ENCODE results near the gene USP15. TPM values are rescaled to one million over a fixed set of nuclear protein-coding genes. Genes with fewer than 3 reads are reported as not detected.

USP15 gene
- total RNA-seq, 5 donors from 2014 or later (not counting 1 experiment from before 2014, with no cell fraction given), result 137 to 256 (median 138) TPM

- Mint-ChIP-seq H3K27me3 (no peaks in the 10 kb centered on the region), H3K27ac (peak overlapping the region in 1 of 2 donors; percentile 45), H3K4me1 (peaks cover 85 to 93% (median 93%) of the 10 kb centered on the region in 3 donors), H3K36me3 (peaks cover 21% of the 10 kb centered on the region), H3K9me3 (no peaks in the 10 kb centered on the region), H3K4me3 (peak overlapping the region in 2 of 3 donors; percentile 7 to 39)
- Histone ChIP-seq H3K4me1 (ENCODE audit: control insufficient read depth in 1 of 2, extremely low read depth in 1 of 2, insufficient read depth in 2 of 2, low read length in 2 of 2) (peaks cover 15 to 78% of the 10 kb centered on the region in 2 experiments), H3K4me3 (ENCODE audit: control insufficient read depth in 1 of 2, extremely low read depth in 1 of 2, low read length in 1 of 2) (no peak overlapping the region), H3K36me3 (ENCODE audit: control insufficient read depth in 2 of 2, extremely low read depth in 1 of 2, insufficient read depth in 1 of 2, low read length in 1 of 2) (no peaks in the 10 kb centered on the region), H3K9me3 (no peaks in the 10 kb centered on the region), H3K27me3 (replicated peaks in 1 of 2; ENCODE audit: control insufficient read depth in 2 of 2, extremely low read depth in 1 of 2, insufficient read depth in 2 of 2, low read length in 1 of 2) (no peaks in the 10 kb centered on the region), H3K27ac (ENCODE audit: low read length) (no peak overlapping the region)
- ChIA-PET POLR2A (interaction anchor here (1.4 to 1.6 kb wide), 2 partner anchors 7 to 11 kb away, joined by 3 read pairs; partner anchors contain the start of gene USP15 (in 1 of the 2)), CTCF (interaction anchor here in 1 of 2 donors (0.9 to 1.2 kb wide), 2 partner anchors 15 to 17 kb away, joined by 3 read pairs; no protein-coding TSS in a partner anchor)
- DNase-seq (no peak), ATAC-seq (replicated peaks in 1 of 4) (no peak)
- no CpG with 5 or more reads among the region's 2 CpGs for WGBS (ENCODE audit: insufficient coverage)
Measured at GRCh38 chr12:62267026-62267425, 6.8 kb downstream of the USP15 start.

GRCh38 chr12:62267480-62267879, 7.3 kb downstream of the USP15 start:
- Histone ChIP-seq H3K4me1 (ENCODE audit: control insufficient read depth in 1 of 2, extremely low read depth in 1 of 2, insufficient read depth in 2 of 2, low read length in 2 of 2) (peaks cover 13 to 76% of the 10 kb centered on the region in 2 experiments), H3K27ac (ENCODE audit: low read length) (no peak overlapping the region), H3K9me3 (no peaks in the 10 kb centered on the region), H3K27me3 (replicated peaks in 1 of 2; ENCODE audit: control insufficient read depth in 2 of 2, extremely low read depth in 1 of 2, insufficient read depth in 2 of 2, low read length in 1 of 2) (no peaks in the 10 kb centered on the region), H3K4me3 (ENCODE audit: control insufficient read depth in 1 of 2, extremely low read depth in 1 of 2, low read length in 1 of 2) (no peak overlapping the region), H3K36me3 (ENCODE audit: control insufficient read depth in 2 of 2, extremely low read depth in 1 of 2, insufficient read depth in 1 of 2, low read length in 1 of 2) (no peaks in the 10 kb centered on the region)
- peaks cover 21% of the 10 kb centered on the region for H3K36me3 Mint-ChIP-seq
- H3K9me3 Mint-ChIP-seq, result no peaks in the 10 kb centered on the region
- peak overlapping the region; percentile 33 to 45 for H3K27ac Mint-ChIP-seq
- H3K4me3 Mint-ChIP-seq, result peak overlapping the region; percentile 7 to 48 (median 39)
- DNase-seq, result no peak
- ChIA-PET CTCF (interaction anchor here in 1 of 2 donors (0.6 to 0.9 kb wide), 3 partner anchors 16 to 527 kb away, joined by 3 read pairs; no protein-coding TSS in a partner anchor), POLR2A (interaction anchor here (1.4 to 1.6 kb wide), 2 partner anchors 8 to 10 kb away, joined by 3 read pairs; partner anchors contain the start of gene USP15 (in 1 of the 2))
- peak in 1 of 4 experiments; percentile 29 for ATAC-seq (replicated peaks in 1 of 4)
- no CpG with 5 or more reads among the region's 1 CpG for WGBS (ENCODE audit: insufficient coverage)
- H3K4me1 Mint-ChIP-seq, result peaks cover 86 to 97% (median 93%) of the 10 kb centered on the region in 3 donors
- H3K27me3 Mint-ChIP-seq, result no peaks in the 10 kb centered on the region

GRCh38 chr12:62268956-62269355, 8.8 kb downstream of the USP15 start:
- H3K27ac Mint-ChIP-seq, result no peak overlapping the region
- peaks cover 20% of the 10 kb centered on the region for H3K36me3 Mint-ChIP-seq
- Histone ChIP-seq H3K9me3 (no peaks in the 10 kb centered on the region), H3K27ac (ENCODE audit: low read length) (no peak overlapping the region), H3K4me3 (ENCODE audit: control insufficient read depth in 1 of 2, extremely low read depth in 1 of 2, low read length in 1 of 2) (no peak overlapping the region), H3K27me3 (replicated peaks in 1 of 2; ENCODE audit: control insufficient read depth in 2 of 2, extremely low read depth in 1 of 2, insufficient read depth in 2 of 2, low read length in 1 of 2) (no peaks in the 10 kb centered on the region), H3K36me3 (ENCODE audit: control insufficient read depth in 2 of 2, extremely low read depth in 1 of 2, insufficient read depth in 1 of 2, low read length in 1 of 2) (no peaks in the 10 kb centered on the region), H3K4me1 (ENCODE audit: control insufficient read depth in 1 of 2, extremely low read depth in 1 of 2, insufficient read depth in 2 of 2, low read length in 2 of 2) (peaks cover 10 to 78% of the 10 kb centered on the region in 2 experiments)
- POLR2A ChIA-PET, result no interaction called here
- no peaks in the 10 kb centered on the region for H3K27me3 Mint-ChIP-seq
- H3K9me3 Mint-ChIP-seq, result no peaks in the 10 kb centered on the region
- WGBS (ENCODE audit: insufficient coverage), result no CpG with 5 or more reads among the region's 3 CpGs
- CTCF ChIA-PET, result no interaction called here
- H3K4me1 Mint-ChIP-seq, result peaks cover 86 to 96% (median 93%) of the 10 kb centered on the region in 3 donors
- H3K4me3 Mint-ChIP-seq, result peak overlapping the region in 1 of 3 donors; percentile 49
- ATAC-seq (replicated peaks in 1 of 4) (peak in 1 of 4 experiments; percentile 24), DNase-seq (no peak)

- CTCF ChIA-PET, result no interaction called here
- H3K27ac ChIP-seq (ENCODE audit: low read length), result no peak overlapping the region
- Mint-ChIP-seq H3K27me3 (no peaks in the 10 kb centered on the region), H3K4me1 (peaks cover 87 to 96% (median 94%) of the 10 kb centered on the region in 3 donors), H3K36me3 (peaks cover 15% of the 10 kb centered on the region), H3K4me3 (peak overlapping the region in 2 of 3 donors; percentile 43 to 59), H3K9me3 (no peaks in the 10 kb centered on the region), H3K27ac (peak overlapping the region in 1 of 2 donors; percentile 27)
- peaks cover 8 to 78% of the 10 kb centered on the region in 2 experiments for H3K4me1 ChIP-seq (ENCODE audit: control insufficient read depth in 1 of 2, extremely low read depth in 1 of 2, insufficient read depth in 2 of 2, low read length in 2 of 2)
- no peaks in the 10 kb centered on the region for H3K36me3 ChIP-seq (ENCODE audit: control insufficient read depth in 2 of 2, extremely low read depth in 1 of 2, insufficient read depth in 1 of 2, low read length in 1 of 2)
- H3K4me3 ChIP-seq (ENCODE audit: control insufficient read depth in 1 of 2, extremely low read depth in 1 of 2, low read length in 1 of 2), result no peak overlapping the region
- POLR2A ChIA-PET, result no interaction called here
- no peak for DNase-seq
- H3K27me3 ChIP-seq (replicated peaks in 1 of 2; ENCODE audit: control insufficient read depth in 2 of 2, extremely low read depth in 1 of 2, insufficient read depth in 2 of 2, low read length in 1 of 2), result no peaks in the 10 kb centered on the region
- no CpG with 5 or more reads among the region's 3 CpGs for WGBS (ENCODE audit: insufficient coverage)
- no peaks in the 10 kb centered on the region for H3K9me3 ChIP-seq
- no peak for ATAC-seq (replicated peaks in 1 of 4)
Measured at GRCh38 chr12:62269464-62270228, 9.4 kb downstream of the USP15 start.

DNA sequence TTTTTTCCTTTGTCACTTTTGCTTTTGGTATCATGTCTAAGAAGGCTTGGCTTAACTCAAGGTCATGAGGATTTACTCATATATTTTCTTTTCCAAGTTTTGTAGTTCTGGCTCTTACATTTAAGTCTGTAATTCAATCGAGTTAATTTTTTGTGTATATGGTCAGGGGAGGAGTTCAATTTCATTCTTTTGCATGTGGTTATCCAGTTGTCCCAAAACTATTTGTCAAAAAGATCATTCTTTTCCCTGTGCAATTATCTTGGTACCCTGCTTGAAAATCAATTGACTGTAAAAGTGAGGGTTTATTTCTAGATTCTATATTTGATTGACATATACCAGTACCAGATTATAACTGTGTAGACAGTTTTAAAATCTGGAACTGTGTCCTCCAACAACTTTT, 10.2 kb downstream of the USP15 start:
- Histone ChIP-seq H3K27ac (ENCODE audit: low read length) (no peak overlapping the region), H3K4me3 (ENCODE audit: control insufficient read depth in 1 of 2, extremely low read depth in 1 of 2, low read length in 1 of 2) (no peak overlapping the region), H3K36me3 (ENCODE audit: control insufficient read depth in 2 of 2, extremely low read depth in 1 of 2, insufficient read depth in 1 of 2, low read length in 1 of 2) (no peaks in the 10 kb centered on the region), H3K27me3 (replicated peaks in 1 of 2; ENCODE audit: control insufficient read depth in 2 of 2, extremely low read depth in 1 of 2, insufficient read depth in 2 of 2, low read length in 1 of 2) (no peaks in the 10 kb centered on the region), H3K9me3 (no peaks in the 10 kb centered on the region), H3K4me1 (ENCODE audit: control insufficient read depth in 1 of 2, extremely low read depth in 1 of 2, insufficient read depth in 2 of 2, low read length in 2 of 2) (peaks cover 7 to 76% of the 10 kb centered on the region in 2 experiments)
- H3K27ac Mint-ChIP-seq, result peak overlapping the region in 1 of 2 donors; percentile 14
- peak overlapping the region; percentile 43 to 59 (median 55) for H3K4me3 Mint-ChIP-seq
- ChIA-PET POLR2A (no interaction called here), CTCF (no interaction called here)
- H3K27me3 Mint-ChIP-seq, result no peaks in the 10 kb centered on the region
- ATAC-seq (replicated peaks in 1 of 4) (no peak), DNase-seq (no peak)
- WGBS (ENCODE audit: insufficient coverage), result no CpG with 5 or more reads among the region's 1 CpG
- H3K9me3 Mint-ChIP-seq, result no peaks in the 10 kb centered on the region
- peaks cover 12% of the 10 kb centered on the region for H3K36me3 Mint-ChIP-seq
- H3K4me1 Mint-ChIP-seq, result peaks cover 89 to 96% (median 95%) of the 10 kb centered on the region in 3 donors

GRCh38 chr12:62270872-62271271, 10.7 kb downstream of the USP15 start:
- no CpG with 5 or more reads among the region's 4 CpGs for WGBS (ENCODE audit: insufficient coverage)
- peaks cover 89 to 96% (median 95%) of the 10 kb centered on the region in 3 donors for H3K4me1 Mint-ChIP-seq
- H3K27ac ChIP-seq (ENCODE audit: low read length), result no peak overlapping the region
- POLR2A ChIA-PET, result no interaction called here
- peak overlapping the region; percentile 10 to 55 (median 43) for H3K4me3 Mint-ChIP-seq
- H3K9me3 Mint-ChIP-seq, result no peaks in the 10 kb centered on the region
- no peaks in the 10 kb centered on the region for H3K27me3 ChIP-seq (replicated peaks in 1 of 2; ENCODE audit: control insufficient read depth in 2 of 2, extremely low read depth in 1 of 2, insufficient read depth in 2 of 2, low read length in 1 of 2)
- H3K4me1 ChIP-seq (ENCODE audit: control insufficient read depth in 1 of 2, extremely low read depth in 1 of 2, insufficient read depth in 2 of 2, low read length in 2 of 2), result peaks cover 4 to 75% of the 10 kb centered on the region in 2 experiments
- DNase-seq (no peak), ATAC-seq (replicated peaks in 1 of 4) (no peak)
- H3K4me3 ChIP-seq (ENCODE audit: control insufficient read depth in 1 of 2, extremely low read depth in 1 of 2, low read length in 1 of 2), result no peak overlapping the region
- H3K36me3 ChIP-seq (ENCODE audit: control insufficient read depth in 2 of 2, extremely low read depth in 1 of 2, insufficient read depth in 1 of 2, low read length in 1 of 2), result no peaks in the 10 kb centered on the region
- no peaks in the 10 kb centered on the region for H3K27me3 Mint-ChIP-seq
- peak overlapping the region in 1 of 2 donors; percentile 14 for H3K27ac Mint-ChIP-seq
- CTCF ChIA-PET, result no interaction called here
- peaks cover 12% of the 10 kb centered on the region for H3K36me3 Mint-ChIP-seq
- H3K9me3 ChIP-seq, result no peaks in the 10 kb centered on the region
